GM12874 (cell line): ENCODE data around the gene PCBP3.

ENCODE experiments used
- TF ChIP-seq, protein P1 (sequence below): IDR thresholded peaks from 2 replicates; pipeline ENCODE4 v1.5.1; 2011; ENCODE audit warnings: low read depth, mild to moderate bottlenecking, control low read depth, low read length, moderate library complexity; ENCODE audit not compliant: insufficient read depth

Gene PCBP3

GRCh38 chr21:45830720-45831366, 187.3 kb downstream of the PCBP3 start:
- TF ChIP-seq, protein P1, sequence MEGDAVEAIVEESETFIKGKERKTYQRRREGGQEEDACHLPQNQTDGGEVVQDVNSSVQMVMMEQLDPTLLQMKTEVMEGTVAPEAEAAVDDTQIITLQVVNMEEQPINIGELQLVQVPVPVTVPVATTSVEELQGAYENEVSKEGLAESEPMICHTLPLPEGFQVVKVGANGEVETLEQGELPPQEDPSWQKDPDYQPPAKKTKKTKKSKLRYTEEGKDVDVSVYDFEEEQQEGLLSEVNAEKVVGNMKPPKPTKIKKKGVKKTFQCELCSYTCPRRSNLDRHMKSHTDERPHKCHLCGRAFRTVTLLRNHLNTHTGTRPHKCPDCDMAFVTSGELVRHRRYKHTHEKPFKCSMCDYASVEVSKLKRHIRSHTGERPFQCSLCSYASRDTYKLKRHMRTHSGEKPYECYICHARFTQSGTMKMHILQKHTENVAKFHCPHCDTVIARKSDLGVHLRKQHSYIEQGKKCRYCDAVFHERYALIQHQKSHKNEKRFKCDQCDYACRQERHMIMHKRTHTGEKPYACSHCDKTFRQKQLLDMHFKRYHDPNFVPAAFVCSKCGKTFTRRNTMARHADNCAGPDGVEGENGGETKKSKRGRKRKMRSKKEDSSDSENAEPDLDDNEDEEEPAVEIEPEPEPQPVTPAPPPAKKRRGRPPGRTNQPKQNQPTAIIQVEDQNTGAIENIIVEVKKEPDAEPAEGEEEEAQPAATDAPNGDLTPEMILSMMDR: no peak

DNA sequence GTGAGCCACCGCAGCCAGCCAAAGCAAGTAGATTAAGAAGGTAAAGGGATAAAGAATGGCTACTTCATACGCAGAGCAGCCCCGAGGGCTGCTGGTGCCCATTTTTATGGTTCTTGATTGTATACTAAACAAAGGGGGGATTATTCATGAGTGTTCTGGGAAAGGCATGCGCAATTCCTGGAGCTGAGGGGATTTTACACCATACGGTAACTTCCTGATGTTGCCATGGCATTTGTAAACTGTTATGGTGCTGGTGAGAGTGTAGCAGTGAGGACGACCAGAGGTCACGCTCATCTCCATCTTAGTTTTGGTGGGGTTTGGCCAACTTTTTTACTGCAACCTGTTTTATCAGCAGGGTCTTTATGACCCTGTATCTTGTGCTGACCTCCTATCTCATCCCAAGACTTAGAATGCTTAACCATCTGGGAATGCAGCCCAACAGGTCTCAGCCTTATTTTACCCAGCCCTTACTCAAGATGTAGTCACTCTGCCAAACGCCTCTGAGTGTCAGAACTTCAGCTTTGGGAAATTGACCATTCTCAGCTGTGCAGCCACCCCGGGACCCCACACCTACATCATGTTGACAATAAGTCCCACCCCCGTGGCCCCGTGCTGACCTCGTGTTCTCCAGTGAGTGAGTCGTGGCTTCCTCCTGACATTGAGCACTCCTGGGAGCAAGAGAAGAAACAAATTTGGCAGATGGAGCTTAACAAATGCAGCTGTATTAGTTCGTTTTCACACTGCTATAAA, 188.6 kb downstream of the PCBP3 start:
- TF ChIP-seq, protein P1: no peak

DNA sequence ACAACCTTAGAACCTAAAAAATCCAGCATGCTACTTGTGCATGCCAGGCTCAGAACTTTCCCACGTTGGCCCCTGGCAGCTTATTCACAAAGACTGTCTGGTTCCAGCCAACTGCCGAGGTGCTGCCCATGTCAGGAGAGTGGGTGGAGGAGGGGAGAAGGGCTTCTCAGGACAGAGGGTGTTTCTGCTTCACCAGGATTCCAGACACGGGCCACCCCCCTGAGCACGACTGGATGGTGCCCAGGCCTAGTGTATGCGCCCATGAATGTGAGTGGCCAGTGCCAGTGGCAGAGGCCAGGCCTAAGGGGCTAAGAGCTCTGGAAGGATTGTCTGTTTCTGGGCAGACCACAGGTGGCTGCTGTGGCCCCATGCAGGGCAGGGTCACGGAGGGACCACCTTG, 189.9 kb downstream of the PCBP3 start:
- TF ChIP-seq, protein P1: no peak

DNA sequence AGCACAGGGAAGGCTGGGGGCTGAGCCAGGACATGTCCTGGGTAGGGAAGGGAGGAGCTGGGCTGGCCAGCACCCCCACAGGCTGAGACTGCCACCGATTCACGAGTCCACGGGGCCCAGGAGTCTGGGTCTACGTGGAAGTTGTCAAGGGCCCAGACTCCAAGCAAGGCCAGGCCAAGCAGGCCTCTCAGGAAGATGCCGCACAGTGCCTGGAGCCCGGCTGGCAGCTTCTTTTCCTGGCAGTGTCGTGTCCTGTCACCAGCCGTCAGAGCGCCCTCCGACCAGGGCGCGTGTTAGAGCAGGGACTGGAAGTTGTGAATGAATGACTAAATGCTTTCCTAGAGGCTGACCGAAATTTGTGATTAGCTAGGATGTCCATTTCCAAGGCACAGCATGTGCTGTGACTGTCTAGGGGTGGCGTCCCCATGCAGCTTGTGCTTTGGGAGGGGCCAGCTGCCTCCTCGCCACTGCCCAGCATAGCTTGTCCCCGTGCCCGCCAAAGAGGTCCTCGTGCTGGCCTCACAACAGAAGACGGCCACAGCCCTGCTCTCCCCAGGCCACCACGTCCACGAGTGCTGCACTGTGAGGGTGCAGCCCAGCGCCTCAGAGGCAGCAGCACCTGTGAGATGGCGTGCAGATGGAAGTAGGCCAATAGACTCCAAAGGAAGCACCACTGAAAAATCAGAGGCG, 190.6 kb downstream of the PCBP3 start:
- TF ChIP-seq, protein P1: no peak

GRCh38 chr21:45834821-45835293, 191.3 kb downstream of the PCBP3 start:
- TF ChIP-seq, protein P1: no peak

- TF ChIP-seq, protein P1: no peak
Measured at GRCh38 chr21:45835301-45836267, 192.1 kb downstream of the PCBP3 start.
